Measurements from ENCODE around the gene UBR3.

- TF ChIP-seq CTCF (conservative IDR thresholded peaks at IDR 0.05 in 1 of 2, IDR thresholded peaks at IDR 0.05 in 1 of 2; ENCODE audit: extremely low read depth in 1 of 2, insufficient read depth in 1 of 2, low read depth in 1 of 2, low read length in 2 of 2) = no peak
- TF ChIP-seq EZH2 (IDR thresholded peaks at IDR 0.05; ENCODE audit: borderline replicate concordance, low read length) = no peak
Observed at GRCh38 chr2:169840747-169841142, 13.5 kb downstream of the UBR3 start.

All from mammary epithelial cell (primary cell).